ENCODE measurements around the gene B4GALNT3. TPM values are rescaled to one million over a fixed set of nuclear protein-coding genes. Genes with fewer than 3 reads are reported as not detected.

B4GALNT3 gene
- total RNA-seq, 4 donors from 2014 or later, result 9.7 to 45.3 (median 18.4) TPM

GRCh38 chr12:475286-475685, 15.5 kb downstream of the B4GALNT3 start:
- peaks cover 0 to 14% (median 0%) of the 10 kb centered on the region in 4 donors for H3K27me3 ChIP-seq
- H3K9me3 ChIP-seq, result no peaks in the 10 kb centered on the region
- 40 to 47% methylated on average over 5 of the region's 5 CpGs for WGBS, 2 donors
- intact Hi-C loops (cut with DNase I), result no loop called here
- DNase-seq, result no peak
- no peaks in the 10 kb centered on the region for H3K4me1 ChIP-seq
- no peak overlapping the region for H3K4me3 ChIP-seq
- H3K36me3 ChIP-seq, result no peaks in the 10 kb centered on the region
- TF ChIP-seq POLR2A (IDR thresholded peaks at IDR 0.05), result no peak
- TF ChIP-seq CTCF (IDR thresholded peaks at IDR 0.05), result no peak
- no peak overlapping the region for H3K27ac ChIP-seq

- H3K4me1 ChIP-seq, result peaks cover 0 to 3% (median 0%) of the 10 kb centered on the region in 3 donors
- TF ChIP-seq POLR2A (IDR thresholded peaks at IDR 0.05) (no peak), CTCF (IDR thresholded peaks at IDR 0.05) (no peak)
- peaks cover 0 to 15% (median 0%) of the 10 kb centered on the region in 4 donors for H3K27me3 ChIP-seq
- no peak overlapping the region for H3K4me3 ChIP-seq
- no peaks in the 10 kb centered on the region for H3K9me3 ChIP-seq
- intact Hi-C loops (cut with DNase I), result no loop called here
- H3K36me3 ChIP-seq, result no peaks in the 10 kb centered on the region
- WGBS, 2 donors, result 87 to 100% methylated on average over 2 to 4 of the region's 4 CpGs
- H3K27ac ChIP-seq, result no peak overlapping the region
- no peak for DNase-seq
Observed at GRCh38 chr12:479161-479560, 19.4 kb downstream of the B4GALNT3 start.

- no peak for DNase-seq
- no peak for TF ChIP-seq CTCF (IDR thresholded peaks at IDR 0.05)
- no peak for TF ChIP-seq POLR2A (IDR thresholded peaks at IDR 0.05)
- H3K27me3 ChIP-seq, result peaks cover 0 to 10% (median 0%) of the 10 kb centered on the region in 4 donors
- H3K4me1 ChIP-seq, result peaks cover 0 to 3% (median 0%) of the 10 kb centered on the region in 3 donors
- no peak overlapping the region for H3K4me3 ChIP-seq
- WGBS, 2 donors, result 58 to 73% methylated on average over 6 to 10 of the region's 13 CpGs
- peak overlapping the region in 1 of 4 donors; percentile 58 for H3K27ac ChIP-seq
- no peaks in the 10 kb centered on the region for H3K36me3 ChIP-seq
- H3K9me3 ChIP-seq, result no peaks in the 10 kb centered on the region
- intact Hi-C loops (cut with DNase I), result no loop called here
Observed at GRCh38 chr12:480831-481816, 21.4 kb downstream of the B4GALNT3 start.

- H3K27ac ChIP-seq, result no peak overlapping the region
- DNase-seq, result no peak
Observed at GRCh38 chr12:482061-482460, 22.3 kb downstream of the B4GALNT3 start.

More at GRCh38 chr12:482061-482460, 22.3 kb downstream of the B4GALNT3 start:
- intact Hi-C loops (cut with DNase I), result no loop called here
- WGBS, 2 donors, result 65 to 90% methylated on average over 3 of the region's 3 CpGs
- Histone ChIP-seq H3K4me3 (no peak overlapping the region), H3K27me3 (peaks cover 0 to 10% (median 0%) of the 10 kb centered on the region in 4 donors), H3K9me3 (no peaks in the 10 kb centered on the region), H3K4me1 (peaks cover 0 to 3% (median 0%) of the 10 kb centered on the region in 3 donors), H3K36me3 (no peaks in the 10 kb centered on the region)
- TF ChIP-seq CTCF (IDR thresholded peaks at IDR 0.05) (no peak), POLR2A (IDR thresholded peaks at IDR 0.05) (no peak)
